HG02759 (cell line): ENCODE data around the gene PPP2R2C.

Experiments
- ATAC-seq: cut with Tn5 transposase; IDR thresholded peaks from one replicate; pipeline ENCODE4 v1.9.1; 2021; ENCODE audit warnings: mild to moderate bottlenecking, moderate library complexity; ENCODE audit not compliant: unreplicated experiment

The PPP2R2C gene

DNA sequence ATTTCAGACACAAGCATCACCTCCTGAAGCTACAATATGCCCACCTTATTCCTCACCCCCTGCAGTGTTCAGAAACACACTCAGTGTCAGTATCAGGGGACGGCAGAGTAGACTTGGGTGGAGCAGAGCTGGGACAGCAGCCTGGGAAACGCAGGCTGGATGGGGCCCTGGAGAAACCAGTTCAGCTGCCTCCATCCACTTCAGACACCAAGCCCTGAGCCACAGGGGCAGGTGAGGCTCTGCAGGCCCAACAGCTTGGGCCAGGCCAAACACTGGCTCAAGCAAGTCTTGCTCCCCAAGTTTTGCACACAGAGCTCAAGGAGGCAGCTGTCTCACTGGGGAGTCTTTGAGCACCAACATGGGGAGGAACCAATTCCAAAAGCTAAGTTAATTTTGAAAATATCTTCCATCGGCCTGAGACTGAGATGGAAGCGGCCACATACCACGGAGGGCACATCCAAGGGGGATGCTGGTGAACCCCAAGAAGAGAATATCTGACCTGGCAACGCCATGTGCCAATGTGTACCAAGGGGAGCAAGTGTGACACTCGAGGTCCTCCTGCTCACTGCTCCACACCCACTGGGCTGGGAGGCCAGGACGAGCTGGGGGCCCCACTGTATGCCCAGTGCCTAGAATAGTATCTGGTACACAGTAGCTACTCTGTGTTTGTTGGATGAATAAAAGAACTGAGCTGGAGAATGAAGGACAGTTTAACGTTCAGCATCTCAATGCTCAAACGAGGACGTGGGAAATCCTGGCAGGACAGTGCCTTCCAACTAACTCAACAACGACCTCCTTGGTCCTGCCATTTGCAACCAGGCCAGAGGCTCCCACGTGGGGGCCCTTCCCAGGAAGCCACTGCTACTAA is 45.6 kb downstream of the PPP2R2C start:
- ATAC-seq: no peak

- ATAC-seq: no peak
Observed at GRCh38 chr4:6425911-6426310, 46.5 kb downstream of the PPP2R2C start.

- no peak for ATAC-seq
Observed at GRCh38 chr4:6425336-6425735, 47.1 kb downstream of the PPP2R2C start.

- no peak for ATAC-seq
Observed at GRCh38 chr4:6424425-6424824, 48.0 kb downstream of the PPP2R2C start.

GRCh38 chr4:6423575-6423974 is 48.8 kb downstream of the PPP2R2C start:
- ATAC-seq: peak; percentile 94

GRCh38 chr4:6422866-6423265 is 49.5 kb downstream of the PPP2R2C start:
- no peak for ATAC-seq

- ATAC-seq: no peak
Observed at GRCh38 chr4:6422105-6422504, 50.3 kb downstream of the PPP2R2C start.

DNA sequence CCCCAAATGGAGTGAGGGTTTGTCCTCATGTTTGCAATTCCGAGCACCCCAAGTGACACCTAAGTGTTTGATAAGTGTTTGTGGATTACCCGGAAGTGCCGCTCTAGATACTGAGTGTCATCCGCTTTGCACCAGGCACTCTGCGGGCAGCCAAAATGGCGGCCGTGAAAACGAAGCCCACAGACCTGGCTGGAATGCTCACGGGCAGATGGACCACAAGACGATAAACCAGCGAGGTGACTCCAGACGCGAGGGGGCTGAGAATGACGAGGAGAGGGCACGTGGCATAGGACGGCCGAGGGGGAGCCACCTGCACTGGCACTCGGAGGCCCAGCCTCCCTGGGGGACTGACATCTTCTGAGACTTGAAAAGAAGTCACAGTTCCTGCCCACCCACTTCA is 51.0 kb downstream of the PPP2R2C start:
- no peak for ATAC-seq

DNA sequence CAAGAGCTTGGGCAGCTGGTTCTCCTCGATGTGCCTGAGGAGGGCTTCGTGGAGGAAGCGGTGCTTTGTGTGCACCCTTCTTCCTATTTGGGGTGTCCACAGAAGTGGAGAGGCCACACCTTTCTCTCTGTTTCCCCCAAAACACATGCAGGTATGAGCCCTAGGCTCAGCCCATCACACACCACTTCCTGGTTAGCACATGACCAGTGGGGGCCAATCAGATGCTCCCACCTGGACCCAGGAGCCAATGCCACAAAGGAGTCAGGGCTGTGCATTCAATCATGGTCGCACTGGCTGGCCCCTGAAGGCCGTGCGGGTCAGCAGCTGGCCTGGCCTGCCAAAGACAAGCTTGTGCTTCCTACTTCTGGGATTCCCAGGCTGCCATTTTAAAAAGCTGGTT is 51.4 kb downstream of the PPP2R2C start:
- no peak for ATAC-seq

GRCh38 chr4:6420036-6420435 is 52.4 kb downstream of the PPP2R2C start:
- no peak for ATAC-seq

DNA sequence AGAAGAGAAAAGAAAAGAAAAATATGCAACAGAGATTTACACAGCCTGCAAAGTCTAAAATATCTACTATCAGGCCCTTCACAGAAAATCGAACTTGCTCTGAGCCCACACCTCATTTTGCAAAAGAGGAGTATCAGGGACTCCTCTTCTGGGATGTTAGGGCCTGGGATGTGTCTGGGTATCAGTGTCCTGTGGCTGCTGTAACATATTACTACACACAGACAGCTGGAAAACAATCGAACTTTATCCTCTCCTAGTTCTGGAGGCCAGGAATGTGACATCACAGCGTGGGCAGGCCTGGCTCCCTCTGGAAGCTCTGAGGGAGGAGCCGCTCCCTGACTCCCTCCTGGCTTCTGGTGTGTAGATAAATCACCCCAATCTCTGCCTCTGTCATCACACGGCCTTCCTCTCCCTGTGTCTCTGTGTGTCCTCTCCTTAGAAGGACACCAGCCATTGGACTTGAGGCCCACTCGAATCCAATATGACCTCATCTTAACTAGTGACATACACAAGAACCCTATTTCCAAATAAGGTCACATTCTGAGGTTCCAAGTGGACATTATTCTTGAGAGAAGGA is 52.9 kb downstream of the PPP2R2C start:
- no peak for ATAC-seq

GRCh38 chr4:6418193-6418755 is 54.1 kb downstream of the PPP2R2C start:
- no peak for ATAC-seq

DNA sequence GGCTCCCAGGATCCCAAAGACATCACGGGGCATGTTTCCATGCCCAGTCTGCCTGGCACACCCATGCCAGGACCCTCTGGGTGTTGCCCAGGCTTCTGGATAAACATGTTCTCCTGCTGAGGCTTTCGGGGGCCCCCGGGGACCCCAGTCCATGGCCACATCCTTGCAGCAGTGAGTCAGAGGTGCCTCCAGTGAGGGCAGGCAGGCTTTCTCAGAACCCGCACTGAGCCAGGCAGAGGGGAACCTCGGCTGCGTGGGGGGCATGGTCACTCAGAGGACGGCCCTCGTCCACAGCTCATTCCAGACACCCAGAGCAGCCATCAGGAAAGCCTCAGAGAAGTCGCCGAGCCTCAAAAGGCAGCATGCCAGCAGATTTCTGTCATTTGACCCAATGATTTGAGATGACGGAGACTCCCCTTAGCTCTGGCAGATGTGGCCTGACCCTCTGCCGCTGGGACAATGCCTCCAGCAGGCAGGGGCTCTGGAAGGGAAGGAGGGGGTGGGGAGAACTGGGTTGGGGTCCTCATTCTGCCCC is 54.8 kb downstream of the PPP2R2C start:
- no peak for ATAC-seq

- no peak for ATAC-seq
Observed at GRCh38 chr4:6416518-6417286, 55.7 kb downstream of the PPP2R2C start.

- no peak for ATAC-seq
Observed at GRCh38 chr4:6415031-6415705, 57.2 kb downstream of the PPP2R2C start.

- ATAC-seq: no peak
Observed at GRCh38 chr4:6414578-6414977, 57.8 kb downstream of the PPP2R2C start.

GRCh38 chr4:6410664-6411063 is 61.8 kb downstream of the PPP2R2C start:
- no peak for ATAC-seq

GRCh38 chr4:6410068-6410467 is 62.3 kb downstream of the PPP2R2C start:
- ATAC-seq: no peak

DNA sequence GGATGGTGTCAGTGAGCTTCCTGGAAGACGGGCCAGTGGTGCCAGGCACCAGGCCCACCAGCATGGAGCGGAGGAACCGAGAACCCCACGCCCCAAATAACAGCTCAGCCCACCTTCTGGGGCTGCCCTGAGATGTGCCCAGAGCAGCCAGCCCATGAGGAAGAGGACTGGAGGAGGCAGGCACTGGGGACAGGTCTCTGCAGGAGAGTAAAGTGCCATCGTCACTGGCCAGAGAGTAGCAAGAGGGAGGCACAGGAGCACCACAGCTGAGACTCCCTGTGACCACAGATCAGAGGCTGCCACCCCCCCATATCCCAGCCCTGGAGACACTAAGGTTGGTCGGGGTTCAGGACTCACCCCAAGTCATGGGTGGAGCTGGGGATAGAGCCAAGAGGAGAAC is 63.0 kb downstream of the PPP2R2C start:
- no peak for ATAC-seq

DNA sequence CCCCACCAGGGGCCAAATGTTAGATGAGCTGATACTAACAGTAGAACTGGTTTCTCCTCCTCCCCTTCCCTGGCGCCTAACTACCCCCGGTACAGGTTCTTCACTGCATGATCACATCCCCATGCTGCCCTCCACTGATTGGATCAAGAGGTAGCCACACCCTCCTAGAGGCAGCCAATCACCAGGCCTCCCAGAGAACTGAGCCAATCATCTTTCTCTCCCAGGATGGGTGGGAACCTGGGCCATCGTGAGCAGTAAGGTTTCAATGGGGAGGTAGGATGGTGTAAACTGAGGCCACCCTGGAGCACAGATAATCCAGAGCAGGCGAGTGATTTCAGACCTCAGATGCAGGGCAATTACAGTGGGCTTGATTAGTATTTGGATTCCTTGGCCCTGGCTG is 64.2 kb downstream of the PPP2R2C start:
- ATAC-seq: no peak

GRCh38 chr4:6405397-6405706 is 67.1 kb downstream of the PPP2R2C start:
- ATAC-seq: no peak
